Measurements from ENCODE around the gene PAM16.
A peak's percentile ranks its signal among the peaks of the same experiment; 100 is the strongest.

The PAM16 gene

DNA sequence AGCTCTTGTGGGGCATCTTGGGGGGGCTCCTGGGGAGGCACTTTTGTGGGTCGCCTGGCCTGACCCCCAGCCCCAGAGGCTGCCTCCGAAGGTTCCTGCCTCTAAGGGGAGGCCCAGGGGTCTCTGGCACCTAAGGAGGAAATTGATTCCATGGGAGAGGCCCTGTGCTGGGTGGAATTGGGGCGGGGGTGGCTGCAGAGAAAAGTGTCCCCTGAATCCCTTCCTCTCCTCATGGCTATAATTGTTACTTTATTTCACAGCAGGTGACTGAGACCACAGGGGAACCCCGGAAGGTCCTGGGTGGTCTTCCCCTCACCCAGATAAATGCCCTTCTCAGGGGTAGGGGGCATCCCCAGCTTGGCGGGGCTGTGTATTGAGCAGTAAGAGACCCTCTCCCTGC, 32.2 kb downstream of the PAM16 start:
- DNase-seq = no peak

DNA sequence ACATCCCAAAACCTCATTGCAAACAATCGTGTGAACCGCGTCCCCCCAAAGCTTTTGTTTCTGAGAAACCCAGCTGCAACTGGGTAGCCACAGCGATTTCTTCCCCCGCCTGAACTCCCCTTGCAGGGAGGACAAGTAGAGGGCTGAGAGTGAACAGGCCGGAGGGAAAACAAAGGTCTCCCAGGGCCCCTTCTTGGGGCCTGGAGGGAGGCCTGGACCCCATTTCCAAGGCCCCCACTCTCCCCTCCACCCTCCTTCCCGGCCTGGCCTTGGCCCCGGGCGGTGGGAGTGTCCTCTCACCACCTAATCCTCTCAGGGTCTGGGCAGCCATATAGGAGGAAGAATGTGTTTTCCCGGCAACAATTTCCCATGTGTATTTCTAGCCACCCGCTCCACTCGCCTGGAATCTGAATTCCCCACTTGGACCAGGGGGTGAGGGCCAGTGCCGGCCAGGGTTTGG, 32.6 kb downstream of the PAM16 start:
- no peak for DNase-seq

DNA sequence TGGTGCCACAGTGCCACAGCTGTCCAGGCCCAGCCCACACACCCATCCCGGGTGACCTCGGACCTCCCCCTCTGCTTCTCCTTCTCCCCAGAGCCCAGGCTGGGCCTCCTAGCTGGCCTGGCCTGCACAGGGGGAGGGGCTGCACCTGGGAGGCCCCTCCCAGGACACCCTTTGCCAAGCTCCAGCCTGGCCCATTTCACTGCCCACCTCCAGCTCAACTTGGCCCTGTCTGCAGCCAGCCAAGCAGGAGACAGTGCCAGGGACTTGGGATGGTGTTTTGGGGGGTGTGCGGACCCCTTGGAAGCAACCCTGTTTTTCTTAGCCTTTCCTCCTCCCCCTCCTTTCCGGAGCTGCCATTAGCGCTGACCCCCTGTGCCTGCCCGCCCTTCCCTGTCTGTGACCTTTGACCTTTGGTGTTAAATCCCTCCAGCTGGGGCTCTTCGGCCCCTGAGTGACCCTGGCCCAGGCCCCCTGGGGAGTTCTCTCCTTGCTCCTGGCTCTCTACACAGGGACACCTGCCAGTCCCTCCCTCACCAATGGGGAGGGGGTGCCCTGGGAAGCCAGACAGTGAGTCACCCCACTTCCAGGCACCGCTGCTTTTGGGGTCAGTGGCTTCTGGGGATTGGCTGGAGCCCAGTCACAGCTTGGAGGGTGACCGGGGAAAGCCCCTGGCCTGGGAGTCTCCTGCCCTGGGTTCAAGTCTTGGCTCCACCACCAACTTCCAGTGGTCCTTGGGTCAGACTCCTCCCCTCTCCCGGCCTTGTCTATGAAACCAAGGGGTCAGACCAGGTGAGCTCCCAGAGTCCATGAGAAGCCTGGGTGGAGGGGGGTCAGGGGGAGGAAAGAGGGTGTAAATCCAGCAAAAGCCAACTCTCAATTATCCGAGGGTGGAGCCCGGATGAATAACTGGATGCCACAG, 33.3 kb downstream of the PAM16 start:
- peak in 1 of 14 donors; percentile 82 for DNase-seq

DNA sequence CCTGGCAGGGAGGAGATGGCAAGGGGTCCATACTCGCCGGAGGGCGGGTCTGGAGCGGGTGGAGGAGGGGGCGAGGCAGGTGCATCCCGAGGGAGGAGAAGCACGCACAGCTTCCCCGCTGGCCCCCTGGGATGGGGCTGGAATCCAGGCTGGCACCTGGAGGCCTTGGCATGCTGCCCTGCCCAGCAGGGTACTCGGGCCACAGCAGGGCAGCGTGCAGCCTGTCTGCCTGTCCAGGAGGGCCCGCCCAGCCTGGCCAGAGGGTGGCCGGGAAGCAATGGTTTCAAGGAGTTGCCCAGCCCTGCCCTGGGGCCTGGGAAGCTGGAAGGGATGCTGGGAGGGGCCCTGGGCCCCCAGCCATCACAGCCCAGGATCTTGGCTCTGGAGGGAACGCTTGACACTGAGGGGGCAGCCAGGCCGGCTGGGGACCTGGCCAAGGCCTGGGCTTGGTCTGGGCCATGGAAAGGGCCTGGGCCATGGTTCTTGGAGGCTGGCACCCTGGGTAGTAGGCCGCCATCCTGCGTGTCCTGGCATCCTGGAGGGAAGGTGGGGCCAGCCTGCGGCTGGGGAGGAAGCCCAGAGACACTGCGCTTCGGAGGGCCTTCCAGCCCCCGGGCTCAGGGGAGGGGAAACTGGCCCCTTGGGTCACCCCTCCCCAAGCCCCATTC, 34.1 kb downstream of the PAM16 start:
- DNase-seq = peak in 9 of 14 donors; percentile 30 to 87 (median 62)

DNA sequence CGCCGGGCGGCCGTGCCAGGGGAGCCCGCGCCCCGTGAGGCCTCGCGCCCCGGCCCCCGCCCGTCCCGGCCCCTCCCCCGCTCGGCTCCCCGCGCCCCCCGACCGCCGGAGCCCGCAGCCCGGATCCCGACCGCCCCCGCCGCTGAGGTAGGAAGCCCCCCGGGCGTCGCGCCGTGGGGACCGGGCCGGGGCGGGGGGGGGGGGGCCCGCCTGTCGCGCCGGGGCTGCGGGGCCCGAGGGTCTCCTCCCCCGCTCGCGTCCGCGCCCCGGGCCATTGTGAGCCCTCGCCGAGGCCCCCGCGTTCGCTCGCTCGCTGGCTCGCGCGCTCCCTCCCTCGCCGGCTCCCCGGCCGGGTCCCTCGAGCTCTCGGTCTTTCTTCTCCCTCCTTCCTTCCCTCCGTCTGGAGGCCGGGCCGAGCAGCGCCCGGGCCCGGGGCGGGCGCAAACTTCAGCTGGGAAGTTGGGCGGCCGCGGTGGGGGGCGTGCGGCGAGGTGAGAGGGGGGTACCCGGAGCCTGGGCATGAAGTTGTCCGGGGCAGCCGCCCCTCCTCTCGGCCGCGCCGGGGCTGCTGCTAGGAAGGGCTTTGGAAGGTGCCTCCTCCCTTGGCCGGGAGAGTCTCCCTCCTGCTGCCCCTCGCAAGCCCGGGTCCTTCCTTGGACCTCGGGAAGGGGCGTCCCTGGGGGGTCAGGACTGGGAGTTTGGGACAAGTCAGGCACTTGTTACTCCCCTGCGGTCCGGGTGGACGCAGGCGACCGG, 34.8 kb downstream of the PAM16 start:
- DNase-seq = peak in 7 of 14 donors; percentile 21 to 64 (median 46)

DNA sequence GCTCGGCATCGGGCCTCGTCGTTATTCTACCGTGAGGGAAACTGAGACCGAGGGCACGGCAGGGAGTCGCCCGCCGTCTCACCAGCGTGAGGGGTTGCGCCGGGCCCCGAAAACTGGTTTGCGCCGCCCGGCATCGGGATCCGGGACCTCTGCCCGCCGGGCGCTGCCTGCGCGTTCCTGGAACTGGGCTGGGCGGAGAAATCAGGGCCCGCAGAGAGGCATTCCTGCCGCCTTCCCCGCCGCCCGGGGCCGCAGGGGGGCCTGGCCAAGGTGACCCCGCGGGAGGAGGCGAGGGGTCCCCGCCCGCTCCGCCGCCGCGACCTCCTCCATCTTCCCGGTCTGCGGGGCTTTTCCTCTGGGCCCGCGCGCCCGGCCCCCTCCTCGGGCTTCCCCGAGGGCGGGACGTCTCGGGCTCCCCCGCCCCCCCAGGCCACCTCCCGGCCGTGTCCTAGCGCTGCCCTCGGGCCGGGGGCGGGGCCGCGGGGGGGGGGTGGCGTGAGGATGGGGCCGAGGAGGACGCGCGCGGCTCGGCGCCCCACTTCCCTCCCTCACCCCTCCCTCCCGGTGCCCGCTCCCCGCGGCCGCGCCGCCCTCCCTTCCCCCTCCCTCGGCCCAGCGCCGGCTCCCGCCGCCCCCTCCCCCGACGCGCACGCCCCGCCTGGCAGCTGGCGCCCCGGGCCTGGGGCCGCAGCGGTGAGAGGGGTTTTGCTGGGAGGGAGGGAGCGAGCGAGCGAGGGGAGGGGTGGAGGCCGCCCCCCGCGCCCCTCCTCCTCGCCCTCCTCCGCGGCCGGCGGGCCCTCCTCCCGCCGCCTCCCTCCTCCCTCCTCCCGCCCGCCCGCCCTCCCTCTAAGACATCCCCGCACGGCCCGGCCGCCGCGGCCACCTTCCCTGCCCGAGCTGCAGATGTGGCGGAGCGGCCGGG, 35.7 kb downstream of the PAM16 start, which contains the start of gene GLIS2:
Gene GLIS2, plus strand, starts transcription at position 882 of the 922 bp plus-strand sequence. CDS start 16,214 bp downstream, outside the sequence.
- peak in 10 of 14 donors; percentile 10 to 86 (median 68) for DNase-seq

DNA sequence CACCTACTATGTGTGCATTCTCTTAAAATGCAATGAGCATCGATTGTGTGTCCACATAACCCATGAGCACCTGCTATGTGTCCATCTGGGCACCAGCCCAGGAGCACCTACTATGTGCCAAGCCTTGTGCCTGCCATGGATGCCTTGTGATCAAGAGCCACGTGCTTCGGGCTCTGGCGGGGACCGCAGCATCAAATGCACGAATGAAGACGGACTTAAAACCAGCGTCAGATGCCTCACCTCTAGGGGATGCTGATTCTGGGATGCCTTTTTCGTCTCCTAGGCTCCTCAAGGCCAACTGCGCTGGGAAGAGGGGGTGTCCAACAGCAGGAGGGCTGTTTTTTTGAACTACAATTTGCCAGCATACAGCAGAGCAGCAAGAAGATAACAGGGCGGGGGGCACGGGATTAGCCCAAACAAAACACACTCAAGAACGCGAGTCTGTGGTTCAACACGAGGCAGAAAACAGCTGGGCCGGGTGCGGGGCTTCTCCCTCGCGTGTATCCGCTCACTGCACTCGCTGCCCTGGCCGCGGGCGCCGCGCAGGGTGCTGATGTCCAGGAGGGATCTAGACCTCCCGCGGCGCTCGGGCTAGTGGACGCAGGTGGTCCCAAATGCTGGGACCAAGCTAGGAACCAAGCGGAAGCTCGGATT, 36.5 kb downstream of the PAM16 start:
- peak in 2 of 14 donors; percentile 43 to 48 for DNase-seq

DNA sequence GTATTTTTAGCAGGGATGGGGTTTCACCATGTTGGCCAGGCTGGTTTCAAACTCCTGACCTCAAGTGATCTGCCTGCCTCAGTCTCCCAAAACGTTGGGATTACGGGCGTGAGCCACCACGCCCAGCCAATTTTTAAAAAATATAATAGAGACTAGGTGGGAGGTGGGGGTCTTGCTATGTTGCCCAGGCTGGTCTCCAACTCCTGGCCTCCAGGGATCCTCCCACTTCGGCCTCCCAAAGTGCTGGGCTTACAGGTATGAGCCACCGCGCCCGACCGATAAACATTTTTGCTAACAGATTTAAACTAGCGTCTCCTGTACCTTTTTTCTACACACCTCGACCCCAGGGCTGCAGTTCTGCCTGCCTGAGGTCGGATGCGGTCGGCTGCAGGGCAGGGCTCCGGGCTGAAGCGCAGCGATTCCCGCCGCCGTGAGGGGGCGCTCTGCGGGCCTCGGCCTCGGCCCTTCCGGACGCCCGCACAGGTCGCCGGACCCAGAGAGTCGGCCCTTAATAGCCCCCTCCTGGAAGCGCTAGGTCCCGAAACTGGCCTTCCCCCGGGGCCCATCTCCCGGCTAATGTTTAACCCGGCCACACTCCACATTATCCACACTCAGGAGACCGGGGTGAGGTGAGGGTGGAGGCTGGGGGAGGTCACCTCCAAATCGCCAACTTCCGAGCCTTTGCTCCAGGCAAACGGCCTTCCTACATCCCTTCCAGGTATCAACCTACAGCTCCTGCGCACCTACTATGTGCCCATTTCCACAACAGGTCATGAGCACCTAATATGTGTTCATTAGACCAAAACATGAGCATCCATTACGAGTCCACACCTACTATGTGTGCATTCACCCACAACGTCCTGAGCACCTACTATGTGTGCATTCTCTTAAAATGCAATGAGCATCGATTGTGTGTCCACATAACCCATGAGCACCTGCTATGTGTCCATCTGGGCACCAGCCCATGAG, 37.3 kb downstream of the PAM16 start:
- DNase-seq = no peak

DNA sequence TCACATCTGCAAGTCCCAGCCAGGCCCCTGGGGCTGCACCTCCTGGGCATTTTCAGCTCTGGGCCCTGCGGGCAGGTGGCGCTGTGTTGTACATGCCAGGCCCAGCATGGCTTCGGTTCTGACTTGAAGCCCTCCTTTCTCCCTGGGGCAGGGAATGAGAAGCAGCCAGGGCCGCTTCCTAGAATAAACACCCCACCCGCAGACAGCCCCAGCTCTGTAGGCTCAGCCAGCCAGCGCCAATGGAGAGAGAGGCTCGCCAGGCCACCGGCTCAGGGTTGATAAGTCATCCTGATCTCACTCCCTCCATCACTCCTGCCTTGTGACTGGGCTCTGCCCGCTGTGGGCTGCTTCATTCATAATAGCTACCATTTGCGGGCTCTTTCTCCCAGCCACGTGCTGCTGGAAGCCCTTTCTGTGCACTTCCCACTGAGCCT, 41.3 kb downstream of the PAM16 start:
- peak in 4 of 14 donors; percentile 9 to 34 (median 22) for DNase-seq

DNA sequence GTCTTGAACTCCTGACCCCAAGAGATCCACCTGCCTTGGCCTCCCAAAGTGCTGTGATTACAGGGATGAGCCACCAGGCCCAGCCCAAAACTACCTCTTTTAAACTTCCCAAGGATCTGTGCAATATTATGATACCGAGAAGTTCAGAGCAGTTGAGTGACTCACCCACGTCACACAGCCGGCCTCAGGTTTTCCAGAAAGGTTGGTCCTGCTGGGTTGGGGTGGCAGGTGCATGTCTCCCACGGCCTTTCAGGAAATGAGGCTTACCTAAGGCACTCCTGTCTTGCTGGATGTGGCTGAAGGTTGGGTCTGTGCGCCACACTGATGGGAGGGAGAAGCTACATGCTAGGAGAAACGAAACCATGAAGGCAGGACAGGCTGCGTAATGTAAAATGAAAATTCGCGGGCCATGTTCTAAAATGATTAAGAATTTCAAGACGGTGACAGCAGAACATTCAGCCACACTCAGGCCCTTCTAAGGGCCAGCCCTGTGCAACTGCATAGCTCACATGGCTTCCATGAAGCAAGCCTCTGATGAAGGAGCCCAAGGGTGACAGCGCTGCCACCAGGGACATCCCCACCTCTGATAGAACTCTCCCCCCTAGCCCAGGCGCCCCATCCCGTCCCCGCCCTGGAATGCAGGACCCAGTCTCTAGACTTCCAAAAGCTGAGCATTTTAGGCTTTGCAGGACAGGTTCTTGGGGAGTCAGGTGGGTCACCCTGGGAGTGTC, 41.9 kb downstream of the PAM16 start:
- no peak for DNase-seq

DNA sequence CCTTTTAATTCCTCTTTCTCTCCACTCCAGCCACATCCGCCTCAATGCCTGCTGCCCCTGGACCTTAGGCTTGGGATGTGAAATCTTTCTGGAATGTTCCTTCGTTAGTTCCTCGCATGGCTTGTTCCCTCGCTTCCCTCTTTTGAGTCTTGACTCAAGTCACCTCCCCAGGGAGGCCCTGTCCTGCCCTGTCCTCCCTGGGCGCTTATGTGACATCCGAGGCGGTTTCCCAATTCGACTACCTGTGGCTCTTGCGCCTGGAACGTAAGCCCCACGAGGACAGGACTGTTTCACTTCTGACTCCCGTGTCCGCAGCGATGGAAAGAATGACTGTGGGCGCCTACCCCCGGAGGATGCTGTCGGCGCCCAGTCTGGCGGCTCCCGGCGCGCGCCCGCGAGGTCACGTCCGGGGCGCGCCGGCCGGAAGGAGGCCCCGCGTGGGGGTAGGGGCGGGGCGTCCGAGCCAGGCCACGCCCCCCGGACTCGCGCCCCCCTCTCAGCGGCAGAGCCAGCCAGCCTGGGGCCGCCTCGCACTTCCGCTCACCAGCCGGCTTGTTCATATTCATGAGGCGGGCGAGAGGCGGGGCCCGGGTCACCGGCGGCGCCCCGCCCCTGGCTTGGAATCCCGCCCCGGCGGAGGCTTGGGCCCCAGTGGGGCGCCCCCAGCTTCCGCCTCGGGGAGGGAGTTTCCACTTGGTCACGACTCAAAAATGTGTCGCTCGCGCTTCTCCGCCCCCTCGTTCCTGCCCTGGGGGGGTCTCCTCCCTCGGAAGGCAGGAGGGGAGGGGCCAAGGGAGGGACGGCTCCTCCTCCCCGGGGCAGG, 43.7 kb downstream of the PAM16 start:
- peak in 13 of 14 donors; percentile 63 to 91 (median 82) for DNase-seq

DNA sequence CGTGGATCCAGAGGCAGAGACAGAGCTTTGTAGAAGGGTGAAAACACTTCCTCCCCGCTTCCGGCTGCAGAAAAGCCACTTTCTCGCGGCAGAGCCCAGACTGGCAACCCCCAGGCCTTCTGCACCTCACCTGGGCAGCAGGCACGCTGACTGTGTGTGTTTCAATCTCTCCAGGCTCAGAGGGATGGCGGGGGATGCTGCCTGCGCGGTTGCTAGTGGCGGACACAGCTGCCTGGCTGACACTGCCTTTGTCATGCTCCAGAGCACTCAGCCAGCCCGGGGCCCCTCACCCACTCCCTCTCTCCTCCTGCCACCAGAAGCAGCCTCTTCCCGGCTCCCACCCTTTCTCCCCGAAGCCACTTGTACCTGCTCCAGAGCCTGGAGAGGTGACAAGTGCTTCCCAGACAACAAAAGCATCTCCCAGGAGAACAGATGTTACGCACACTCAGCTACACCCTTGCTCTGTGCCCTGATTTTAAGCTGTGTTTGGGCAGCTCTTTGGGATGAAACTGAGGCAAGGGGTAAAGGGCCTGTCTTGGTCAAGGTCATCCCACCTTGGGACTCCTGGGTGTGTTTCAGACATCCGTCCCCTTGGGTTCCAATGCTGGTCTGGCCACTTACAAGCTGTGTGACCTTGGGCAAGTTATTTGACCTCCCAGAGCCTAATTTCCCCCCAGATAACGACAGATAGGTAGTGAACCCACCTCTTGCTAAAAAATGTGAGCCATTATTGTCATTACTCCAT, 44.5 kb downstream of the PAM16 start:
- peak in 3 of 14 donors; percentile 21 to 27 (median 23) for DNase-seq

DNA sequence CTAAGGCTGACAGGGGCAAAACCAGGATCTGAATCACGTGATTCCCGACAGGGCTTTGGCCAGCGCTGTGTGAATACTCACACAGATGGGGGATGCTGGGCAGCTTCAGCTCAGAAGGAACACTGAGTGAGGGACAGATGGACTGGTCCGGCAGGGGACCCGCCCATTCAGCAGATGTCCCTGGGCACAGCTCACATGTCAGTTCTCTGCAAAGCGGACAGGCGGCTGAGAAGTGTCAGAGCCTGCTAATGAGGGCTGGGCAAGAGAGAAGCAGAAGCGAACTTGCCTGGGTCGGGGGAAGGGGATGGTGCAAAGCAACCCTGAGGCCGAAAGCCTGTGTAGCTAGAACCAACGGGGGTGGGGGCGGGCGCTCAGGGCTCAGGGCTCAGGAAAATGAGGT, 47.1 kb downstream of the PAM16 start:
- peak in 3 of 14 donors; percentile 32 to 97 (median 44) for DNase-seq

DNA sequence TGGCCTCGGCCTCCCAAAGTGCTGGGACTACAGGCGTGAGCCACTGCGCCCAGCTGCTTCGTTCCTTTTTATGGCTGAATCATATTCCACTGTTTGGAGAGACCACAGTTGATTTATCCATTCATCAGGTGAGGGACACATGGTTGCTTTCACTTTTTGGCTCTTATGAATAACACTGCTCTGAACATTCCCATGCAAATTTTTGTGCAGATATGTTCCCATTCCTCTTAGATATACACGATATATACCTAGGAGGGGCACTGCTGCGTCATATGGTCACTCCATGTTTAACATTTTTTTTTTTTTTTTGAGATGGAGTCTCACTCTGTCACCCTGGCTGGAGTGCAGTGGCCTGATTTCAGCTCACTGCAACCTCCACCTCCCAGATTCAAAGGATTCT, 49.2 kb downstream of the PAM16 start:
- no peak for DNase-seq

DNA sequence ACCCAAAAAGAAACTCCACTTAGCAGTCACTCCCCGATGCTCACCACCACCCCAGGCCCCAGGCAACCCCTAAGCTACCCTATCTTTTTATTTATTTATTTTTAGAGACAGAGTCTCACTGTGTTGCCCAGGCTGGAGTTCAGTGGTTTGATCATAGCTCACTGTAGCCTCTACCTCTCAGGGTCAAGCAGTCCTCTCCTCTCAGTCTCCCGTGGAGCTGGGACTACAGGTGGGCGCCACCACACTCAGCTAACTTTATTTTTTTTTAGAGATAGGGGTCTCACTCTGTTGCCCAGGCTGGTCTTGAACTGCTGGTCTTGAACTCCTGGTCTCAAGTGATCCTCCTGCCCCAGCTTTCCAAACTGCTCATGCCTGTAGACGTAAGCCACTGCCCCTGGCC, 49.9 kb downstream of the PAM16 start:
- no peak for DNase-seq

DNA sequence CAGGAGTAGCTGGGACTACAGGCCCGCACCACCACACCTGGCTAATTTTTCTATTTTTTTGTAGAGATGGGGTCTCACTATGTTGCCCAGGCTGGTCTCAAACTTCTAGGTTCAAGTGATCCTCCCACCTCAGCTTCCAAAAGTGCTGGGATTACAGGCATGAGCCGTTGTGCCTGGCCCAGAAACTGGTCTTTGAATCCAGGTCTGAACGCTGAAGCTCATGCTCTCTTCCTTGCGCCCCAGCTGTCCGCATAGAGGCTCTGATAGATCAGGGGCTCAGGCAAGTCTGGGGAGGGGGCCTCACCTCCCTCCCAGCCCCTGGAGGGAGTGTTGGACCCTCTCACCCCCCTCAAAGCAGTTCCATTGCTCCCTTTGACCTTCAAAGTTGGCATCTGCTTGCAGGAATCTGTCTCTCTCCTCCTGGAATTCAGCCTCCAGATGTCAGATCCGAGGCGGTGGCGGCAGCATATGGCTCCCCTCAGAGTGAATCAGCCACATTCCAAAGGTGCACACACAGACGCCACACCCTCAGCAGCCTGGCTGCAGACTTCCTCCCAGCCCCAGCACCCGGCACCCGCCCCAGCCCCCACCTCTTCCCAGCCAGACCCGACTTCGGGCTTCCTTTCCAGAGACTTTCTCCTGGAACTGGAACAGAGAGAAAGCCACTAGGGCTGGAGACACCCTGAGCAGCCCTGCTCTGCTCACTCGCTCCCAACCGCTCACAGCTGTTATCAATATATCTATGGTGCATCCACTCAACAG, 52.2 kb downstream of the PAM16 start:
- no peak for DNase-seq

Measured in C1 segment of cervical spinal cord (tissue), 14 donors.